Activated CD8-positive, alpha-beta T cell treated with anti-CD3 and anti-CD28 coated beads for 36 hours (primary cell): ENCODE measurements around the gene HS1BP3. TPM values are rescaled to one million over a fixed set of nuclear protein-coding genes. Genes with fewer than 3 reads are reported as not detected.

ENCODE experiments used
- ATAC-seq: fragments of 200-7000 bp; cut with Tn5 transposase; one replicate; pipeline ENCODE4 v1.10.0; 2021; ENCODE audit warnings: mild to moderate bottlenecking, moderate library complexity
- CTCF ChIA-PET: fragments of 350-600 bp; sonication (Branson Sonifier 250); formaldehyde crosslinking; loops from one replicate; lab custom pipeline; 2021; ENCODE audit warnings: antibody characterized with exemption; lab: Charles Lee
- POLR2A ChIA-PET: fragments of 350-600 bp; sonication (Branson Sonifier 250); formaldehyde crosslinking; loops from one replicate; lab custom pipeline; 2021; ENCODE audit warnings: antibody characterized with exemption; lab: Charles Lee
- DNase-seq: peaks from one replicate; pipeline ENCODE4 v3.0.0-alpha.2; 2020
- H3K27ac Mint-ChIP-seq: one replicate; pipeline ENCODE4 v1.8.0; 2021; ENCODE audit warnings: mild to moderate bottlenecking, mixed read lengths
- H3K27me3 Mint-ChIP-seq: one replicate; pipeline ENCODE4 v1.8.0; 2021; ENCODE audit warnings: mixed read lengths
- H3K36me3 Mint-ChIP-seq: one replicate; pipeline ENCODE4 v1.8.0; 2021; ENCODE audit warnings: low read depth, mixed read lengths
- H3K4me1 Mint-ChIP-seq: one replicate; pipeline ENCODE4 v1.8.0; 2021; ENCODE audit warnings: low read depth, mixed read lengths
- H3K4me3 Mint-ChIP-seq: one replicate; pipeline ENCODE4 v1.8.0; 2021; ENCODE audit warnings: mild to moderate bottlenecking, moderate library complexity, mixed read lengths
- H3K9me3 Mint-ChIP-seq: one replicate; pipeline ENCODE4 v1.8.0; 2021; ENCODE audit warnings: mixed read lengths
- intact Hi-C: fragments of 100-400 bp; cut with micrococcal nuclease; formaldehyde crosslinking; loops from one replicate; pipeline ENCODE4 v1.10.0; 2022
- total RNA-seq, 2 experiments: library from RNA; stranded (reverse); gene quantifications; one replicate each; pipeline ENCODE4 v1.2.3, GENCODE V29; 2021
- TF ChIP-seq, protein P1 (sequence below): fragments of 200-600 bp; IDR thresholded peaks from one replicate; pipeline ENCODE4 v1.8.0; 2022; ENCODE audit warnings: antibody characterized with exemption, mild to moderate bottlenecking

Gene HS1BP3
- total RNA-seq, 2 experiments from 2014 or later, result 6.5 to 7.9 TPM

DNA sequence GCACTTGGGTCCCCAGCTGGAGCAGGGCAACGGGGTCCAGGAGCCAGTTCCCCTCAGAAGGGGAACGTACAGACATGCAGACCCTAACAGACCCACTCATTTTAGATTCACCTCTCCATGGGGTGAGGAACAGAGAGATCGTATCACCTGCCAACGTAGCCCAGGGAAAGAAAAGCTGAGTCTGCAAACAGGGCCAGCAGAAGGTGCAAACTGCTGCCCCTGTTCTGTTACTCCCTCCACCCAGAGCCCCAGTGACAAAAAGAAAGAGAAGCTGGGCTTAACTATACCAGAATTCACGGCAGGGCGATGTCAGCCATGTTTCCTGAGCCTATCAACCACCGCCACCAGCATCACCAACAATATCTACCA lies 817 bp upstream of the HS1BP3 start:
- no peak for DNase-seq
- POLR2A ChIA-PET, result interaction anchor here (0.7 to 2.6 kb wide), 8 partner anchors 10 to 299 kb away, joined by 3 to 14 read pairs (median 3); partner anchors contain the start of genes LDAH and RHOB
- H3K4me1 Mint-ChIP-seq, result peaks cover 17% of the 10 kb centered on the region
- H3K27me3 Mint-ChIP-seq, result peaks cover 1% of the 10 kb centered on the region
- H3K27ac Mint-ChIP-seq, result peak overlapping the region; percentile 85
- intact Hi-C loops, result no loop called here
- ATAC-seq, result no peak
- peak overlapping the region; percentile 77 for H3K4me3 Mint-ChIP-seq
- no peaks in the 10 kb centered on the region for H3K36me3 Mint-ChIP-seq
- CTCF ChIA-PET, result interaction anchor here (0.6 to 5.6 kb wide), 31 partner anchors 9 to 546 kb away, joined by 3 to 46 read pairs (median 4); partner anchors contain the start of gene RHOB
- H3K9me3 Mint-ChIP-seq, result no peaks in the 10 kb centered on the region
- TF ChIP-seq, protein P1, sequence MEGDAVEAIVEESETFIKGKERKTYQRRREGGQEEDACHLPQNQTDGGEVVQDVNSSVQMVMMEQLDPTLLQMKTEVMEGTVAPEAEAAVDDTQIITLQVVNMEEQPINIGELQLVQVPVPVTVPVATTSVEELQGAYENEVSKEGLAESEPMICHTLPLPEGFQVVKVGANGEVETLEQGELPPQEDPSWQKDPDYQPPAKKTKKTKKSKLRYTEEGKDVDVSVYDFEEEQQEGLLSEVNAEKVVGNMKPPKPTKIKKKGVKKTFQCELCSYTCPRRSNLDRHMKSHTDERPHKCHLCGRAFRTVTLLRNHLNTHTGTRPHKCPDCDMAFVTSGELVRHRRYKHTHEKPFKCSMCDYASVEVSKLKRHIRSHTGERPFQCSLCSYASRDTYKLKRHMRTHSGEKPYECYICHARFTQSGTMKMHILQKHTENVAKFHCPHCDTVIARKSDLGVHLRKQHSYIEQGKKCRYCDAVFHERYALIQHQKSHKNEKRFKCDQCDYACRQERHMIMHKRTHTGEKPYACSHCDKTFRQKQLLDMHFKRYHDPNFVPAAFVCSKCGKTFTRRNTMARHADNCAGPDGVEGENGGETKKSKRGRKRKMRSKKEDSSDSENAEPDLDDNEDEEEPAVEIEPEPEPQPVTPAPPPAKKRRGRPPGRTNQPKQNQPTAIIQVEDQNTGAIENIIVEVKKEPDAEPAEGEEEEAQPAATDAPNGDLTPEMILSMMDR, result no peak

DNA sequence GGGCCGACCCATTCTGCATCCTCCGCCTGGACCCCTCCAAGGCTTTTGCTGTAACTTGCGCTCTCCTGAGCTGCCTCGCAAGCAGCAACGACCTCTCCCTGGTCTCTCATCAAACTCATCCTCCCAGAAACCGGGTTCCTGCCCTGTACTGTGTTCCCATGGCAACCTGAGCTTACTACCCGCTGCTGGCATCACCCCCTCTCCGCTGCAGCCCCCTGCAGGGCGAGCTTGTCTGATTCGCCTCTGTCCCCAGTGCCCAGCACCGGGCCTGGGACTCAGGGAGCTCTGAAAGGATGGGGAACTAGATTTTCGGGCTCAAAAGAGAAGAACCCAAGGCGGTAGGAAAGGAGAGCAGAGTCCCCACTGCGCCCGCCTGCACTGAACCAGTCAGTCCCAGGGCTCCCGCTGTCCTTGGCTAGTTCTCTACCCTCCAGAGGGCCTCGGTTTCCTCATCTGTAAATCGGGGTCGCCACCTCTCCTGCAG lies 463 bp downstream of the HS1BP3 start:
- Mint-ChIP-seq H3K36me3 (no peaks in the 10 kb centered on the region), H3K27me3 (no peaks in the 10 kb centered on the region), H3K27ac (no peak overlapping the region), H3K4me1 (peaks cover 17% of the 10 kb centered on the region), H3K4me3 (peak overlapping the region; percentile 77), H3K9me3 (no peaks in the 10 kb centered on the region)
- CTCF ChIA-PET, result interaction anchor here (0.8 to 5.6 kb wide), 19 partner anchors 8 to 349 kb away, joined by 3 to 46 read pairs (median 8); partner anchors contain the start of gene RHOB
- DNase-seq (peak; percentile 31), ATAC-seq (peak; percentile 4)
- intact Hi-C loops, result no loop called here
- TF ChIP-seq, protein P1, result no peak
- POLR2A ChIA-PET, result interaction anchor here (1.0 to 2.6 kb wide), 5 partner anchors 8 to 205 kb away, joined by 3 to 14 read pairs (median 4); partner anchors contain the start of genes LDAH and RHOB

DNA sequence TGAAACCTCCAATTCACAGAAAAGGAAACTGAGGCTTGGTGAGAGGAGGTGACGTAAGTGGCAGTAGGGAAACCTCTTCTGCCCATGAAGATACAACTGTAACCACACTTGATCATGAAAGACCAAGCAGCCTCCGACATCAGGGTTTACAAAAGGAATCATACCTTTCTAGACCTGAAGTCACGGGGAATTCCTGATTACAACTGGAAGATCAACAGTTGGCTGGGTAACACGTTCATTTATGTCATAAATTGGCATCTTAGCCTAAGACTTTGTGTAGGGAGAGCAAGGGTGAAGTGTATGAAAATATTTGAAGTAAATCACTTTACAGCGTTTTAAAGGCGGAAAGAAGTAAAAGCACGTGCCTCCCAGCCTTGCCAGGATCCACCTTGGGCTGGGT lies 922 bp downstream of the HS1BP3 start:
- TF ChIP-seq, protein P1, result no peak
- POLR2A ChIA-PET, result interaction anchor here (1.2 to 2.6 kb wide), 4 partner anchors 7 to 204 kb away, joined by 3 to 14 read pairs (median 4); partner anchors contain the start of genes LDAH and RHOB

DNA sequence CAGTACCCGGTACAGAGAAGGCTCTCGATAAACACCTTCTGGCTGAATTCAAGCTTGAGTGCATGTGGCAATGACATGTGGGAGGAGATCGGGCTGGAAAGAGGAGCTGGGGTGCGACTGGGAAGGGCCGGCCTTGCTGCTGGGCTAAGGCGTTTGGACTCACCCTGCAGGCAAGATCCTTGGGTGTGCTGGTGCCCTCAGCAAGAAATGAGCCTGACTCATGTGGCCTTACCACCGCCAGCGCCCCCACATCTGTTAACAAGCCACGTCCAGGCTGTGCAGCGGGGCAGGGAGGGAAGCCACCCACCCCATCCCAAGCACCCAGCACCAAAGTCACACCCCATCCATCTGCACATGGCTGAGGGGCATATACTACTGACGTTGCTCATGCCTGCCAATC lies 1.3 kb downstream of the HS1BP3 start:
- Mint-ChIP-seq H3K27me3 (no peaks in the 10 kb centered on the region), H3K27ac (no peak overlapping the region), H3K36me3 (no peaks in the 10 kb centered on the region), H3K9me3 (no peaks in the 10 kb centered on the region), H3K4me1 (peaks cover 17% of the 10 kb centered on the region), H3K4me3 (peak overlapping the region; percentile 77)
- ChIA-PET CTCF (interaction anchor here (0.8 to 5.6 kb wide), 7 partner anchors 197 to 216 kb away, joined by 3 to 35 read pairs (median 11); partner anchors contain the start of gene RHOB), POLR2A (interaction anchor here (1.2 to 2.6 kb wide), 3 partner anchors 173 to 204 kb away, joined by 4 to 14 read pairs (median 4); partner anchors contain the start of genes LDAH and RHOB)
- TF ChIP-seq, protein P1, result no peak
- peak; percentile 39 for DNase-seq
- no peak for ATAC-seq
- intact Hi-C loops, result no loop called here

More for the DNA sequence above, 922 bp downstream of the HS1BP3 start:
- Mint-ChIP-seq H3K4me1 (peaks cover 17% of the 10 kb centered on the region), H3K36me3 (no peaks in the 10 kb centered on the region), H3K9me3 (no peaks in the 10 kb centered on the region), H3K27ac (no peak overlapping the region), H3K4me3 (peak overlapping the region; percentile 77), H3K27me3 (no peaks in the 10 kb centered on the region)
- intact Hi-C loops, result no loop called here
- CTCF ChIA-PET, result interaction anchor here (0.8 to 5.6 kb wide), 12 partner anchors 8 to 226 kb away, joined by 3 to 46 read pairs (median 11); partner anchors contain the start of gene RHOB
- DNase-seq, result no peak
- ATAC-seq, result no peak

DNA sequence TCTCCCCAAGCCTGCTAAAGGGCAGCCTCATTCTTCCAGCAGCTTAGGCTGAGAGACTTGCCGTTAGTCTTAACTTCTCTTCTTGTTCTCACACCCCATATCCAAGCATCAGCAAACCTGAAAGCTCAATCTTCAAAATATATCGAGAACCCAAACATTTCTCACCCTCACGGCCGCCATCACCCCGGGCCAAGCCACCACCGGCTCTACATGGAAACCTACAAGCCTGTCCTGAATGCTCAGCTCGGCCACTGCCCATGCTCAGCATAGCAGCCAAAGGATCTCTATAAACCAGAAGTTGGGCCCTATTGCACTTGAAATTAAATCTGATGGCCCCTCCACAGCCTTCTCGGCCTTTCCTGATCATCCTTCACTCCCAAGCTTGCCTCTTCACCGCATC lies 2.1 kb downstream of the HS1BP3 start:
- ATAC-seq (no peak), DNase-seq (no peak)
- H3K4me3 Mint-ChIP-seq, result no peak overlapping the region
- H3K27me3 Mint-ChIP-seq, result no peaks in the 10 kb centered on the region
- intact Hi-C loops, result no loop called here
- ChIA-PET CTCF (interaction anchor here (0.8 to 5.6 kb wide), 5 partner anchors 12 to 208 kb away, joined by 3 to 35 read pairs (median 8); partner anchors contain the start of gene RHOB), POLR2A (interaction anchor here (1.0 to 2.6 kb wide), 3 partner anchors 174 to 202 kb away, joined by 4 to 14 read pairs (median 5); partner anchors contain the start of genes LDAH and RHOB)
- peaks cover 17% of the 10 kb centered on the region for H3K4me1 Mint-ChIP-seq
- H3K9me3 Mint-ChIP-seq, result no peaks in the 10 kb centered on the region
- H3K36me3 Mint-ChIP-seq, result no peaks in the 10 kb centered on the region
- TF ChIP-seq, protein P1, result no peak
- H3K27ac Mint-ChIP-seq, result no peak overlapping the region
